Endothelial cell of umbilical vein (primary cell): Measurements from ENCODE around the gene XRRA1. TPM values are rescaled to one million over a fixed set of nuclear protein-coding genes. Genes with fewer than 3 reads are reported as not detected.

Experiments
- BruUV-seq: library from RNA; stranded (reverse); fragments of 400-500 nt; replicated peaks from 2 replicates; lab custom pipeline; 2021; lab: Mats Ljungman, UMichigan
- CTCF ChIA-PET: fragments of 300-600, 350-600 bp; sonication (Branson Sonifier 250); formaldehyde crosslinking; loops from one replicate; lab custom pipeline; 2021; ENCODE audit warnings: antibody characterized with exemption, inconsistent platforms; lab: Charles Lee
- POLR2A ChIA-PET: fragments of 300-600, 350-600 bp; sonication (Branson Sonifier 250); formaldehyde crosslinking; loops from one replicate; lab custom pipeline; 2021; ENCODE audit warnings: antibody characterized with exemption, inconsistent platforms; lab: Charles Lee
- DNase-seq: peaks from one replicate; pipeline ENCODE4 v3.0.0-alpha.2; 2011; ENCODE audit warnings: low read depth, low spot score
- FAIRE-seq: peaks from 2 replicates; lab custom pipeline; 2011; peaks lifted over from hg19 to GRCh38; lab: Jason Lieb, UNC
- H2AFZ ChIP-seq: 2 replicates; pipeline ENCODE4 v1.6.0; 2012; ENCODE audit warnings: low read depth, low read length, control low read depth, inconsistent platforms
- H3K27ac ChIP-seq: 2 replicates; pipeline ENCODE4 v1.5.1; 2011; ENCODE audit warnings: low read depth, mild to moderate bottlenecking, control low read depth, low read length, moderate library complexity; ENCODE audit not compliant: insufficient read depth
- H3K27me3 ChIP-seq, 2 experiments: 2 replicates each; pipeline versions ENCODE4 v1.6.0 to v1.6.1; 2011; ENCODE audit warnings: low read length in 2 of 2, mixed read lengths in 1 of 2; ENCODE audit not compliant: control insufficient read depth in 2 of 2, insufficient read depth in 2 of 2
- H3K36me3 ChIP-seq, 2 experiments: 2 replicates in 1 of 2; 3 replicates in 1 of 2; pipeline ENCODE4 v1.5.1; 2011; ENCODE audit warnings: low read length in 2 of 2, mild to moderate bottlenecking in 1 of 2, moderate library complexity in 1 of 2; ENCODE audit not compliant: control insufficient read depth in 2 of 2, insufficient read depth in 2 of 2; ENCODE audit errors: extremely low read depth in 1 of 2
- H3K4me1 ChIP-seq: 3 replicates; pipeline ENCODE4 v1.5.1; 2011; ENCODE audit warnings: mild to moderate bottlenecking, low read length; ENCODE audit not compliant: control insufficient read depth, insufficient read depth; ENCODE audit errors: extremely low read depth
- H3K4me2 ChIP-seq: 2 replicates; pipeline ENCODE4 v1.6.1; 2011; ENCODE audit warnings: low read length, control low read depth, mixed read lengths; ENCODE audit not compliant: insufficient read depth
- H3K4me3 ChIP-seq, 3 experiments: fragments of 200-600 bp in 1 of 3; sonication (generic), shearing (Covaris generic) in 1 of 3; replicated peaks in 1 of 3; 2 replicates each; pipeline ENCODE4 v1.5.1; 2011 to 2016; ENCODE audit warnings: control low read depth in 3 of 3, low read length in 3 of 3, mild to moderate bottlenecking in 2 of 3, inconsistent platforms in 1 of 3, low read depth in 1 of 3, moderate library complexity in 1 of 3; ENCODE audit not compliant: insufficient read depth in 1 of 3
- H3K79me2 ChIP-seq: 2 replicates; pipeline ENCODE4 v1.6.0; 2012; ENCODE audit warnings: low read length, inconsistent platforms; ENCODE audit not compliant: control insufficient read depth, insufficient read depth
- H3K9ac ChIP-seq: replicated peaks from 2 replicates; pipeline ENCODE3; 2011; ENCODE audit warnings: low read length, control low read depth; ENCODE audit not compliant: insufficient read depth; ENCODE audit errors: extremely low read depth
- H3K9me1 ChIP-seq: replicated peaks from 3 replicates; pipeline ENCODE4 v1.6.0; 2011; ENCODE audit warnings: mild to moderate bottlenecking, low read length; ENCODE audit not compliant: control insufficient read depth, insufficient read depth; ENCODE audit errors: extremely low read depth
- H3K9me3 ChIP-seq: replicated peaks from 2 replicates; pipeline ENCODE4 v1.5.1; 2012; ENCODE audit warnings: low read length, inconsistent platforms; ENCODE audit not compliant: control insufficient read depth, insufficient read depth
- H4K20me1 ChIP-seq: replicated peaks from 2 replicates; pipeline ENCODE3; 2011; ENCODE audit warnings: mild to moderate bottlenecking, low read length; ENCODE audit not compliant: control insufficient read depth, insufficient read depth; ENCODE audit errors: extremely low read depth
- CTCF ChIP-seq, 2 donors: IDR thresholded peaks; 1 replicate in 1 of 2; 2 replicates in 1 of 2; pipeline ENCODE4 v1.5.1; 2011; ENCODE audit warnings: low read length in 2 of 2, mild to moderate bottlenecking in 2 of 2, moderate library complexity in 2 of 2, control low read depth in 1 of 2, inconsistent platforms in 1 of 2, low read depth in 1 of 2; ENCODE audit not compliant: insufficient read depth in 1 of 2; ENCODE audit errors: extremely low read depth in 1 of 2
- EZH2 ChIP-seq: IDR thresholded peaks from 2 replicates; pipeline ENCODE4 v1.6.1; 2012; ENCODE audit warnings: borderline replicate concordance, low read depth, mild to moderate bottlenecking, moderate library complexity, low read length, inconsistent platforms; ENCODE audit not compliant: severe bottlenecking
- FOS ChIP-seq: IDR thresholded peaks from 2 replicates; pipeline ENCODE4 v1.6.1; 2011; ENCODE audit warnings: mild to moderate bottlenecking, low read length, moderate library complexity, borderline replicate concordance; ENCODE audit not compliant: insufficient read depth
- GATA2 ChIP-seq: IDR thresholded peaks from 2 replicates; pipeline ENCODE4 v1.7.0; 2011; ENCODE audit warnings: low read depth, mild to moderate bottlenecking, moderate library complexity, mixed read lengths, low read length; ENCODE audit not compliant: insufficient read length, insufficient read depth
- JUN ChIP-seq: IDR thresholded peaks from 2 replicates; pipeline ENCODE4 v1.6.1; 2011; ENCODE audit warnings: borderline replicate concordance, low read depth; ENCODE audit not compliant: insufficient read length, insufficient read depth
- MAX ChIP-seq: IDR thresholded peaks from 2 replicates; pipeline ENCODE4 v1.6.1; 2011; ENCODE audit not compliant: insufficient read depth, insufficient read length
- MYC ChIP-seq: IDR thresholded peaks from one replicate; pipeline ENCODE4 v1.6.1; 2011; ENCODE audit warnings: mild to moderate bottlenecking, low read depth, low read length
- POLR2A ChIP-seq: IDR thresholded peaks from 2 replicates; pipeline ENCODE4 v1.6.1; 2012; ENCODE audit warnings: low read depth, mild to moderate bottlenecking, control low read depth, low read length
- POLR2AphosphoS5 ChIP-seq: IDR thresholded peaks from 2 replicates; pipeline ENCODE4 v1.6.1; 2012; ENCODE audit warnings: low read depth, mild to moderate bottlenecking, control low read depth, low read length, moderate library complexity; ENCODE audit not compliant: insufficient read depth
- dilution Hi-C: fragments of 300-500 bp; cut with MboI; formaldehyde crosslinking; loops from one replicate; pipeline ENCODE4 v1.15.0; 2019; ENCODE audit warnings: low sequenced_read_pairs; ENCODE audit not compliant: extremely low pct_ligation_motif_present
- intact Hi-C: fragments of 100-400 bp; cut with micrococcal nuclease; formaldehyde crosslinking; loops from one replicate; pipeline ENCODE4 v1.10.0; 2022
- polyA plus RNA-seq, 4 experiments: library from polyadenylated mRNA; depleted of rRNA in 3 of 4; stranded (reverse) in 3 of 4; unstranded in 1 of 4; fragments of >200 nt; gene quantifications; 2 replicates each; pipeline versions ENCODE4 v1.2.1 to v1.2.3, GENCODE V29; 2011 to 2012; ENCODE audit warnings: missing spikeins in 1 of 4
- total RNA-seq: library from RNA; stranded (reverse); gene quantifications from 2 replicates; pipeline ENCODE4 v1.2.3, GENCODE V29; 2021

The XRRA1 gene
- total and polyA plus RNA-seq, 2 donors (not counting 3 experiments of a cell fraction or from before 2014, with no cell fraction given) = 8.6 to 11.2 TPM

GRCh38 chr11:74839971-74840370, 108.9 kb downstream of the XRRA1 start:
- FAIRE-seq = peak; percentile 75
- H3K27me3 ChIP-seq = no peaks in the 10 kb centered on the region
- H4K20me1 ChIP-seq = no peaks in the 10 kb centered on the region
- no peaks in the 10 kb centered on the region for H3K79me2 ChIP-seq
- peak overlapping the region; percentile 11 for H3K4me2 ChIP-seq
- no peaks in the 10 kb centered on the region for H3K9me3 ChIP-seq
- no TSS peak for BruUV-seq
- peaks cover 23% of the 10 kb centered on the region for H3K4me1 ChIP-seq
- CTCF ChIA-PET = interaction anchor here (0.9 to 1.5 kb wide), 5 partner anchors 9 to 137 kb away, joined by 3 to 5 read pairs (median 4); no protein-coding TSS in a partner anchor
- no peak overlapping the region for H2AFZ ChIP-seq
- no peak overlapping the region for H3K4me3 ChIP-seq
- POLR2A ChIA-PET = no interaction called here
- DNase-seq = peak; percentile 58
- H3K9me1 ChIP-seq = no peaks in the 10 kb centered on the region
- intact Hi-C loops (loop anchor here (1.0 to 2.0 kb wide), 2 partner anchors 17 to 85 kb away; no protein-coding TSS in a partner anchor), dilution Hi-C loops (no loop called here)
- no peak overlapping the region for H3K9ac ChIP-seq
- TF ChIP-seq MAX = no peak
- no peak for TF ChIP-seq FOS
- TF ChIP-seq MYC = no peak
- TF ChIP-seq JUN = no peak
- no peak for TF ChIP-seq GATA2
- no peak for TF ChIP-seq EZH2
- TF ChIP-seq POLR2AphosphoS5 = no peak
- TF ChIP-seq CTCF (IDR thresholded peaks at IDR 0.05; ENCODE audit: extremely low read depth in 1 of 2, insufficient read depth in 1 of 2, low read depth in 1 of 2, low read length in 2 of 2) = no peak
- TF ChIP-seq POLR2A = no peak
- H3K36me3 ChIP-seq = peaks cover 10 to 27% of the 10 kb centered on the region in 2 experiments
- H3K27ac ChIP-seq = peak overlapping the region; percentile 33
